Effector CD4-positive, alpha-beta T cell (primary cell): ENCODE measurements around the gene MARK3.
"Not testable (repeated sequence)": the region's sequence is repeated elsewhere in the genome, so short reads cannot be mapped to it uniquely, and the experiment has no call there.

Experiments
- DNase-seq: peaks from one replicate; pipeline ENCODE4 v3.0.0-alpha.2; 2020
- total RNA-seq: gene quantifications from one replicate; lab custom pipeline; 2026; lab: John Stamatoyannopoulos, UW

MARK3 gene
- total RNA-seq, result 178 reads per million, percentile 91 among the genes with 10 or more reads in this experiment

- peak; percentile 93 for DNase-seq
Measured at GRCh38 chr14:103385152-103385928, at the start of gene MARK3. TSS of gene MARK3 (plus strand) at chr14:103385415. CDS start at chr14:103386030, 615 bp downstream.

GRCh38 chr14:103336191-103336590 is 49.0 kb upstream of the MARK3 start:
- DNase-seq, result no peak

- no peak for DNase-seq
Measured at GRCh38 chr14:103337794-103338193, 47.4 kb upstream of the MARK3 start.

GRCh38 chr14:103339561-103339960 is 45.7 kb upstream of the MARK3 start:
- DNase-seq, result no peak

- DNase-seq, result no peak
Measured at GRCh38 chr14:103340480-103341212, 44.6 kb upstream of the MARK3 start.

GRCh38 chr14:103341250-103342129 is 43.7 kb upstream of the MARK3 start:
- DNase-seq, result no peak

- no peak for DNase-seq
Measured at GRCh38 chr14:103343164-103343879, 41.9 kb upstream of the MARK3 start.

GRCh38 chr14:103343905-103344797 is 41.1 kb upstream of the MARK3 start:
- DNase-seq, result no peak

GRCh38 chr14:103346286-103346685 is 38.9 kb upstream of the MARK3 start:
- DNase-seq, result no peak

GRCh38 chr14:103347091-103347815 is 38.0 kb upstream of the MARK3 start:
- DNase-seq, result no peak

GRCh38 chr14:103348154-103348553 is 37.1 kb upstream of the MARK3 start:
- no peak for DNase-seq

GRCh38 chr14:103349982-103350381 is 35.2 kb upstream of the MARK3 start:
- no peak for DNase-seq

GRCh38 chr14:103353362-103353761 is 31.9 kb upstream of the MARK3 start:
- no peak for DNase-seq

GRCh38 chr14:103354141-103354540 is 31.1 kb upstream of the MARK3 start:
- DNase-seq, result no peak

- DNase-seq, result no peak
Measured at GRCh38 chr14:103356024-103356682, 29.1 kb upstream of the MARK3 start.

- DNase-seq, result not testable (repeated sequence)
Measured at GRCh38 chr14:103357552-103357951, 27.7 kb upstream of the MARK3 start.

- no peak for DNase-seq
Measured at GRCh38 chr14:103360548-103360947, 24.7 kb upstream of the MARK3 start.

- DNase-seq, result no peak
Measured at GRCh38 chr14:103361867-103362266, 23.3 kb upstream of the MARK3 start.

GRCh38 chr14:103362780-103363179 is 22.4 kb upstream of the MARK3 start:
- no peak for DNase-seq

GRCh38 chr14:103366741-103367140 is 18.5 kb upstream of the MARK3 start:
- DNase-seq, result no peak
